GM19468 (cell line): Measurements from ENCODE around the gene STT3B.

ENCODE experiments used
- ATAC-seq: cut with Tn5 transposase; IDR thresholded peaks from one replicate; pipeline ENCODE4 v1.9.1; 2021; ENCODE audit warnings: mild to moderate bottlenecking, moderate library complexity, moderate number of reproducible peaks; ENCODE audit not compliant: unreplicated experiment; ENCODE audit errors: extremely low read depth

Gene STT3B

DNA sequence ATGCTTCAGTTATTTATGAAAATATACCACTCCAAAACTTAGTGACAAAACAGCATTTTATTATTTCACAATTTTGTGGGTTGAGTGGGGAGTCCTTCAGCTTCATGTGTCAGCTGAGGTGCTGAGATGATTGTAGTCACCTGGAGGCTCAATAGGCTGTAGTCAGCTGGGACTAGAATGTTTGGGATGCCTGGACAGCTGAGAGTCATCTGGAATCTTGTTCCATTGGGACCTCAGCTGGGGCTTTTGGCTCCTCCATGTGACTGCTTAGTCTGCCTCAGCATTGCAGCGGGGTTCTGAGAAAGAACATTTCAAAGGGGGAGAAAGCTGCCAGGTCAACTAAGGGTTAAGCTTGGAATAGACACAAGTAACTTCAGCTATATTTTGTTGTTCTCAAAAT is 13.4 kb downstream of the STT3B start:
- ATAC-seq: no peak

DNA sequence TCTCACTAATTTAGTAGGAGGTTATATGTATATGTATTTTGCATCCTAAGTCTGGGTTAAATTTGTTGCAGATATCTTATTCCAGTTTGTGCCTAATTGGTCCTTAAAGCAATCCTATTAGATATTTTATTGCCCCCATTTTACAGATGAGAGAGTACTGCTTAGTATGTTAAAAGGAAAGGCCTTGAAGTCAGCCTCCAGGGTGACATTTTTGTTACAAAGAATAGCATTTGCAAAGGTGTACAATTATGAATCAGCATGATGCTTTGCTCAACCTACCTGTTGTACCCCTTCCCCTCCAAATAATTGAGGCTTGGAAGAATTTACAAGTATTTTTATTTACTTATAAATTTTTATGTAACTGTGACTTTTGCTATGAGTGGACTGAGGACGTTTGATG is 14.0 kb downstream of the STT3B start:
- ATAC-seq: no peak

DNA sequence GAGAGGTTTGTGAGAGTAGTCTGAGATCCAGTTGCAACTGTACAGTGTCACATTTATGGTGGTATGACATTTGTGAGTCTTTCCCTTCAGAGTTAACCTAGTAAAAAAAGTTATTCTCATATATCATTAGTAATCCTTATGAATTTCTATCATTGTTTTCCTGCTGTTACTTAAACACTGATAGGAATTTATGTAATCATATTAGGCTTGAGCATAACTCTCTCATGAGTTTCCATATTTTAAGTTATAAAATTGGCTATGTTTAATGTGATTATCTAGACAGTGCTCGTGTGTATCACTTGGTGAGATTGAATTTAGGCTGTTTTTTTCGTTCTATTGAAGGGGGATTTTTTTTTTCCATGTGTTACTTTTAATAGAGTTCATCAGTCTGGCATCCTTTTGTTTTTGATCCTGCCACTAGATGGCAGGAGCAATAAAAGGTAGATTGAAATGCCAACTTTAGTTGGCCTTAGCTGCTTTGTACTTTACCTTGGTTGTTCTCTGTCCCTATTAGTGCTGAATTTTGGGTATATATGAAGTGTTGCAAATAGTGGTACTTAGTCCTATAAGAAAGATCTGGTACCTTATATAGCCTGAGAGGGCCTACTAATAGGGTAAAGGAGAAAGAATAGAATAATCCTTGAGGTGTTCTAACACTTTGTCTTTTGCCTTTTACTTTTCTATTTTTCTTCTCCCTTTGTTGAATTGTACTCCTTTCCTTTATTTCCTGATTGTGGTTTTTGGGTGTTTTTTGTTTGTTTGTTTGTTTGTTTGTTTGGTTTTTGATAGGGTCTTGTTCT is 17.9 kb downstream of the STT3B start:
- ATAC-seq: no peak

DNA sequence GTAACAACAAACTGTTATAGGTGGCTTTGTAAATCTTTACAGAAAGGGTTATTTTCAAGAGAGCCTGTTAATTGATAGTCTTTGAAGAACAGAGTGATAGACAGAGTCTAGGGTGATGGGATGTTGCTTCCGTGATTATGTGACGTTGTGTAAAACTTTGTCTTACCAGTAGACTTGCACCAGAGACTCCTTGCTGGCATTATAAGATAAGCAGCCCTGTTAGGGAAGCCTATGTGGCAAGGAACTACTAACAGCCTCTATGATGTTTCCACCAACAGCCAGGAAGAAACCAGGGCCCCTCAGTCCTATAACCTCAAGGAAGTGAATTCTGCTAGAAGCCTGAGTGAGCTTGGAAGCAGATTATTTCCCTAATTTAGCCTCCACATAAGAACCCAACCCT is 18.9 kb downstream of the STT3B start:
- ATAC-seq: no peak

DNA sequence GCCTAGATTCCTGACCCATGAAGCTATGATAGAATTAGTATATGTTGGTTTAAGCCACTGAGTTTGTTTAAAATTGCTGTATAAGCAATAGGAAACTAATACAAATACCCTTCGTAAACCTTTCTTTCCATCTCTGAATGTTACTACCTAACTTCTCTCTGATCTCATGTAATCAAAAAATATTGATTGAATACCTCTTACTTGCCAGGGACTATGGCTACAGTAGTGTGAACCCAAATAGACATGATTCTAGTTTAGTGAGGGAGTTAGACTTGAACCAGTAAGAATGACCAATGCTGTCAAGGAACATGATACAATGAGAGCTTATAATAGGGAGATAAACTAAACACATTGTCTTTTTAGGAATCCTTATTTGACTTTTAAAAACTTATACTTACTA is 19.4 kb downstream of the STT3B start:
- no peak for ATAC-seq

DNA sequence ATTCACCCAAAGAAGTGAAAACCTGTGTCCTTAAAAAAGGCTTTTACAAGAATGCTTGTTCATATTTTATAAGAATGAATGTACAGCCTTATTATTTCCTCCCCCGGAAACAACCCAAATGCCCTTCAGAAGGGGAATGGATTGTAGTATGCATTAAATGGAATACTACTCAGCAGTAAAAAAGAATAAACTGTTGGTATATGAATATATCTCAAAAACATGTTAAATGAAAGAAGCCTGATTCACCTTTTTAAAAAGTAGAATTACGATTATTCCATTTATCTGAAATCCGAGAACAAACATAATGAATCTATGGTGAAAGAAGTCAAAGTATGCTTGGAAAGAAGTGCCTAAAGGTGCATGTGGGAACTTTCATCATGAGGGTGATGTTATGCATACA is 20.5 kb downstream of the STT3B start:
- ATAC-seq: no peak

DNA sequence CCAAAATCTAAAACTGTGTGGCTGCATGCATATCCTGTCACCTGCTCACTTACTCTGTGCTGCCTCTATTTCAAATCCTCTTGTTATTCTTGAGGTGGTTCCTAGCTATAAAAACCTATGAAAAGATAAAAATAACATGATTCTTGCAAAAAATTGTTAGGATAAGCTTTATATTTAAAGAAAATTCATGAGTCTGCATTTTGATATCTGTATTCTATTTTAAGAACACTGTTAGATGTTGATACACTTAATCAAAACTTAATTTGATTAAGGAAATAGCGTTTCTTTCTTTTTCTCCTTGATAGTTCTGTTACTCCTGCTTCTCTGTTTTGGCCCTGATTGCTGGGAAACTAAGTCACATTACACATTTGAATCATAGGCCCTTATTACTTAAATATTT is 22.5 kb downstream of the STT3B start:
- ATAC-seq: no peak

DNA sequence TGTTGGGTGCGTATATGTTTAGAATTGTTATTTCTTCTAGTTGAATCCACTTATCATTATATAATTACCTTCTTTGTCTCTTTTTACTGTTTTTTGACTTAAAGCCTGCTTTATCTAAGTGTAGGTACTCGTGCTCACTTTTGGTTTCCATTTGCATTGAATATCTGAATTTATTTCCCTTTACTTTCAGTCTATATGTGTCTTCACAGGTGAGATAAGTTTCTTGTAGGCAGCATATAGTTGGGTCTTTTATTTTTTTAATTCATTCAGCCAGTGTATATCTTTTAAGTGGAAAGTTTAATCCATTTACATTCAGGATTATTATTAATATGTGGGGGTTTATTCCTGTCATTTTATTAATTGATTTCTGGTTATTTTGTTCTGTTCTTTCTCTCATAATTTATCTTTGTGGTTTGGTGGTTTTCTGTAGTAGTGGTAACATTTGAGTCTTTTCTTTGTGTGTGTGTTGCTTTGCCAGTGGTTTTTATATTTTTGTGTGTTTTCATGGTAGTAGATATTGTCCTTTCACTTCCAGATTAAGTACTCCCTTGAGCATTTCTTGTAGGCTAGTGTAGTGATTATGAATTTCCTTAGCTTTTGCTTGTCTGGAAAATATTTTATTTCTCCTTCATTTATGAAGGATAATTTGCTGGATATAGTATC is 27.3 kb downstream of the STT3B start:
- no peak for ATAC-seq

DNA sequence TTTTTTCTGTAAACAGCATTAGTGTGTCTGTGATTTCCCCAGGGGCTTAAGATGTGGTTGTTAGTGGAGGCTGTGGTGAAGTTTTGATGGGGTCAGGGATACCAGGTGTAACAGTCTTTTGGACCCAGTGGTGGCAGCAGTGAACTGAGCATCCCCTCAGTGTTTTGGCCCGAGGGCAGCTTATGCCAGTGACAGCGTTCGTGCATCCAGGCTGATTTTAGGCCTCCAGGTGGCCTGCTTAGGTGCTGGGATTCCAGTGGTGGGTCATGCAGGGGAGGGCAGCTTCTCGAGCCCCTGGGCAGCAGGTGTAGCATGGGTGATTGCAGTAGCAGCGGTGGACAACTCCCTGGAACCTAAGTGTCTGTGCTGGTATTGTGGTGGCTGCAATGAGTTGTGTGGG is 29.2 kb downstream of the STT3B start:
- no peak for ATAC-seq

DNA sequence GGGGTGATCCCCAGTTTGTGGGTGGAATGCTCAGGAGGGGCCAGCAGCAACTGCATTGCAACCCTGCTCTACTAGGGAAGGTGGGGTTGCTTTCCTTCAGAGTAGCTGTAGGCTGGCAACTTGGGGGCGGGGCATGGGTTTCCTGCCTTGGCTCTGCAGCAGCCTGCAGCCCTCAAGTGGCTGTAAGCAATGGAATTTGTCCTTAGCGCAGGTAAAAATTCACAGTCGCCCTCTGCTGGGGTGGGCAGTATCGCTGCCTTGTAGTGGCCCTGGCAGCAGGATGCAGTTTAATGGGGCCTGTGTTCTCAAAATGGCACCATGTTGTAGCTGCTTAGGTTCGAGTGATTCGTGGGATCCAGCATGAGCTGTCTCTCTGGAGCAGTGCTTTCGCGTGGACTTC is 29.8 kb downstream of the STT3B start:
- ATAC-seq: no peak

DNA sequence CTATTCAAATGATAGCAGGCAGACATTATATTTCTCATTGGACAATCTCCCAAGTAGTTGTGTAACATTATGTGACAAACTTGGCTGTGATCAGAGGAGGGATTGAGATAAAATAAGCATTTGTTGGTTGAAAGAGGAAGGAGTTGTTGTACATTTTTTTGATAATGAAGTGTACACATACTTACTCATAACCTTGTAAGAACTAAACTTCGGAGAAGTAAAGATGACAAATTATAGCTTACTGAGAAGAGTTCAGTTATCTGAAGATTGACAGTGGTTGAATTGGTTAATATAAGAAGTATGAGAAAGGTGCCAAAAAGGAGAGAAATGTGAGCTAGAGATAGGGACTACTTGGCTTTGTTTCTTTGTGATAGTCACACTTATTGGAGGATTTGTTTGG is 32.6 kb downstream of the STT3B start:
- no peak for ATAC-seq

DNA sequence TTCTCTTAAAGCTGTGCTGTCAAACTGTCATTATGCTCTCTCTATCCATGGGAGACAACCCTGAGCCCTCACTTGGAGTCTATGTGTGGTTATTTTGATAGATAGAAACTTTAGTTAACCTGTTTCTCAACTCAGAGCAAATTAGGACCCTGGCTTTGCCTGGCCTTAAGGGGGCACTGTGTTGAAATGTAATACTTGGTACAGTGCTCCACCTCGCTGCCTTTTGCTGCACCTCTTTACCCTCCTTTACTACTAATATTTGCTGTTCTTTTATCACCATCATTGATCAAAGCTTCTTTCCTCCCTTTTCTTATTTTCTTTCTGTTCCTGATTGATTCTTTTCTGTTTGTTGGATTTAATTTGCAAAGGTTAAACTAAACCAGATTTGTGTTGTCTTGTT is 34.3 kb downstream of the STT3B start:
- no peak for ATAC-seq

DNA sequence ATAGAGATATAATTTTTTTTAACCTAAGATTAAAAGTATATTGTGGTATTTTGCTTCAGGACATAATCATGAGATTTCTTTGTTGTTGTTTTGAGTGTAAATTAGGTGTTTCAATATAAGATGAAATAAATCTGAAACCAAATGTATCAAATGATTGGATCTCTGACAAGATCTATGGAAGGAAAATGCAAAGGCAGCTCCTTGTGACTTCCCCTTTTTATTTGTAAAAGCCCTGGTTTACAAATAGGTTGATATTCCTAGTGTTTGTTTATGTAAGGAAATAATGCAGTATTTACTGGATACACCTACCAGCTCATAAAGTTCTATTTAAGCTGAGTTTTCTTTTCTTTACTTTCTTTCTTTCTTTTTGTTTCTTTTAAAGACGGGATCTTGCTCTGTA is 35.9 kb downstream of the STT3B start:
- ATAC-seq: no peak

DNA sequence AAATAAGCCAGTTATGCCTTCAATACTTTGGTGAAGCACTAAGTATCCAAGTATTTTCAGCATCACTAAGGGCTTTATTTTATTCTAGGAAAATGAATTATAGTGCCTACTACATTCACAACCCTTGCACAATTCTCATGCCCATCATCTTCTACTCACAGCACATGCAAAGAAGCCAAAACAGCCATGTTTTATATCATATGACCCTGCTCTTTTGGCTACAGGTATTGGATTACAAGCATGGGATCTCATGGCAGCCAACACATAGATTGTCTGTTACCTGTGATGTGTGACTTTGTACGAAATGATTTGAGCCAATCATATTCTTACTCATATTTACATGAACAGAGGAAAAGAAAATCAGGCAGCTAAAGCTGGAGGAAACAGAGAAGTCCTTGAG is 38.6 kb downstream of the STT3B start:
- ATAC-seq: no peak

DNA sequence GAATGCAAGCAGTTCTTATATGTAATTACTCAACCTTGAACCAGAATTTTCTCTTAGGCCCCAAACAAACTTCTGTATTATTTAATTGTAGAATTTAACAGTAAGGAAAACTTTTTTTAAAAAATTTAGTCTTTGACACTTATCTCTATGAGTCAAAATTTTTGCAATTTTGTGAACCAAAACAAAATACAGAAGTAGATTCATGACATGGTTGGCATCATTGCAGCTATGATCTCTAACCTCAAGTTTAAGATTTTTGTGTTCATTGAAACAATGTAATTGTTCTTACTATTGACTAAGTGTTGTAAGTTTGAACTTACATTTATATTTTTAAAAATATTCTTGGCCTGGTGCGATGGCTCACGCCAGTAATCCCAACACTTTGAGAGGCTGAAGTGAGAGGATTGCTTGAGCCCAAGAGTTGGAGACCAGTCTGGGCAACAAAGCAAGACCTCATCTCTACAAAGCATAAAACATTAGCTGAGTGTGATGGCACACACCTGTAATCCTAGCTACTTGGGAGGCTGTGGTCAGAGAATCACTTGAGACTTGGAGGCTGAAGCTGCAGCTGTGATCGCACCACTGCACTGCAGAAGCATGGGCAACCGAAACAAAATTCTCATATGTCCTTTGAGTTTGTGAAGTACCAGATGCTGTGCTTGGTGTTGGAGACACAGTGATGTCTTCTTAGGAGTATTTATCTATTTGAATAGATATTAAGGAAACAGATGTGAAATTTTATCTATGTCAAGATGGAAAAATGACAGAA is 39.7 kb downstream of the STT3B start:
- no peak for ATAC-seq

DNA sequence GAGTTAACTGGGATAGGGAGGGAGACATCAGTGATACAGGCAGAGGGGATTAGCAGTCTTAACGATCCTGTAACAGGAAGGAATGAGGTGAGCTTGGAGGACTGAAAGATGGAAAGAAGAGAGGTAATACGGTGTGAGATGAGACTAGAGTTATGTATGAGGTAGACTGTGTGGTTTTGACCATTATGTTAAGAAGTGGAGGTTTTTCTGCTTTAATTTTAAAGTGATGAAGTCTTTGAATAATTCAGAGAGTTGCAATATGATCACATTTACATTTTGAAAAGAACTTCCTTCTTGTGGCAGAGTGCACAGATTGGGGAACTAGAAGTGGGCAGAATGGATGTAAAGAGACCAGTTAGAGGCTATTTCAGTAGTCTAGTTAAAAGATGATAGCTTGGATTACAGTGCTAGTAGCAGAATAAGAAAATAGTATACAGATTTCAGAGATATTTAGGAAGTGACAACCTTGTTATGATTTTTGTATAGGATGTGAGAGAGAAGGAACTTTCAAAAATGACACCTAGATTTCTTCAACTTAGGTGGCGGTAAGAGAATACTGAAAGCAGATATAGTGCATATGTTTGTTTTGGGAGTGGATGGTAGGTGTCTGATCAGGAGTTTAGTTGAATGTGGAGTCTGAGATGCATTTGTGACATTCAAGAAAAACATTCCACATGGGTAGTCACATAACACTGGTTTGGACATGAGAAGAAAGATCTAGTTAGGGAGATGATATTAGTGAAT is 40.5 kb downstream of the STT3B start:
- no peak for ATAC-seq

DNA sequence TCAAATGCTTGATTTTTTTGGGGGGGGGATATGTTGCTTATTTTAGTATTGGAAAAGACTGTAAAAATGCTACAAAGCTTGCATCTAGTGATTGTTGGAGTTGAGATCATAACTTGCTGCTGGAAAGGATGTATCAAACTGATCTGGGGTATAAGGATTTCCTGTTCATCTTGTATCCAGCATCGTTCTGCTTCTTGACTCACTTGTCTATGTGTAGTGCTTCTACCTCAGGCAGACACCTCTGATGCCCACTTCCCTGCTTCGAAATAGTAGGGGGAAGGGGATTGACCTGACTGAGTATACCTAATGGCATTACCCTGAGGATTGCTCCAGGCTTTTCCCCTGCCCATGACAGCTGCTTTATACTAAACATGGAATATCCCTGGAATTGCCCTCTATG is 42.7 kb downstream of the STT3B start:
- ATAC-seq: no peak

DNA sequence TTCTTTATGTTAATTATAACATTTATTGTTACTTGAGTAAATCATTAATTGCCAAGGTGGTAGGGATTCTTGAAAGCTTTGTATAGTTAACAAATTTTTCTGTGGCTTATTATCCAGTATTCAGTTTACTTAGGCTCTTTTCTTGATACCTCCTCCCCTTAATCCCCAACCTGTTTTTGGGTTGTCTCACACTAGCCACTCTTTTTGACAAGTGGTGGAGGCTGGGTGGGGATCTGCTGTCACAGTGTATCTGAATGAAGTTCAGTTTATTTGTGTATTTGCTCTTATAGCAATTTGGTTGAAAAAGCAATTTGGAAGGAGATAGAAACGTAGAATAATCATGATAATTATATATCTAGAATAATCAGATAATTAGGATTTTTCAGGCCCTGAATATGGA is 43.8 kb downstream of the STT3B start:
- no peak for ATAC-seq

DNA sequence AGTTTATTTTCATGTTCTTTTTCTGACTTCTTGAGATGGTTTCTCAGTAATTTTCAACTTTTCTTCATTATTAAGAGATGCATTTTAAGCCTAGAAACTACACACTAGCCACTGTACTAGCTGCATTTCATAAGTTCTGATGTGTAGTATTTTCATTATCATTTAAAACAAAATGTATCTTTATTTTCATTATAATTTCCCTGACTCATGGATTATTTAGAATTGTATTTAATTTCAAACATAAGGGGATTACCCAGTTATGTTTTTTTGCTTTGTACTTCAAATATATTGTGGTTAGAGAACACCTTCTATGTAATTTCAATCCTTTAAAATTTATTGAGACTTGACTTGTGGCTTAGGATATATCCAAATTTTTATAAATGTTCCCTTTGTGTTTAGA is 44.5 kb downstream of the STT3B start:
- ATAC-seq: no peak

DNA sequence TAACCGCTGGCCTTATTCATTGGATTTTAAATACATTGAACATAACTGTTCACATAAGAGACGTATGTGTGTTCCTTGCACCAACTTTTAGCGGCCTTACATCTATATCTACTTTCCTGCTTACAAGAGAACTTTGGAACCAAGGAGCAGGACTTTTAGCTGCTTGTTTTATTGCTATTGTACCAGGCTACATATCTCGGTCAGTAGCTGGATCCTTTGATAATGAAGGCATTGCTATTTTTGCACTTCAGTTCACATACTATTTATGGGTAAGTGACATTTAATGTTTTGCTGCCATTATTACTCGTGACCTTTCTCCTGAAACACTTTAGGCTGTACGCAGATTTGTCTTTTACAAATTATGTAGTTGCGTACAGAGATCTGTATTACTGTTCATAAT is 47.1 kb downstream of the STT3B start:
- ATAC-seq: no peak

DNA sequence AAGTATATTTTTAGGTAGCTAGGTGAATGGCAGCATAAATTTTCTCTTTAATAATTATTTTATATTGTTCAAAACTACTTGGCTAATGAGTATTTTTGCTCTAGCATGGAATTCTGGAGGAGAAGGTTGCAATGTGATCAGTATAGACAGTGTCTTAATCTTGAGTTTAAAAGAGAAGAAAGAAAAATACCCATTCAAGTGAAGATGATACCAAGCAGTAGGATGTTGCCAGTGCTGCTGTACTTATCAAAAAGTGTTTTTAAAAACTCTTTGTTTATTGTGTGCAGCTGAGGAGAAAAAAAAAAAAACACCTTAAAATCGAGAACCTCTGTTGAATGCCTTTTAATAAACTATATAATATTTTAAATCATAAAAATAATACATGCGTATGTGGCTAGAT is 47.9 kb downstream of the STT3B start:
- ATAC-seq: no peak
